GM21360 (cell line): Measurements from ENCODE around the gene WDR77.

ENCODE experiments used
- ATAC-seq: cut with Tn5 transposase; IDR thresholded peaks from one replicate; pipeline ENCODE4 v1.9.1; 2021; ENCODE audit warnings: mild to moderate bottlenecking, moderate library complexity; ENCODE audit not compliant: unreplicated experiment

The WDR77 gene

DNA sequence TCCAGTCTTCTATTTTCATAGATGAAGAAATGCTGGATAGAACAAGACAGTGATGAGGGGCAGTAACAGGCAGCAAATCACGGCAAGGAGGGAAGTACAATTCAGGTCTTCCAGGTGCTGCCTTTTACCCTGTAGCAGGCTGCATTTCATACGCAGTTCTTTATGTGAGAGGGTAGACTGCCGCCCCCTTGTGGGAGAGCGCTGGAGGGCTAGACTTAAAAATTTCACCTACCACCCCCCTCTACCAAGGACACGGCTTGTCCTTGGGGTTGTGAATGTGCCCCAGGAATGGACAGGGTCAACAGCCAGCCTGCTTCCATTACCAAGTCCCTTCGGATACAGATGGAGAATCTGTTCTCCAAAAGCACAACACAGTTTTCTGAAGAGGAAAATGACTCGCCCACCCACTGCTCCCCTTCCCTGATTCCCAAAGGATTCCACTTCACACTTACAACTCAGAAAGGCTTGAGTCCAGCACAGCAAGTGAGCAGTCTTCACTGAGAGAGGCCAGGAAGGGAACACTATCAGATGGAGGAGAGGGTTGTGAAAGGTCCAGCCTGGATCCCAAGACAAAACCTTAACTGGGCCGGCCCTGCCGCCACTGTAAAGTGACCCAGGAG is 7.4 kb downstream of the WDR77 start:
- ATAC-seq: no peak

DNA sequence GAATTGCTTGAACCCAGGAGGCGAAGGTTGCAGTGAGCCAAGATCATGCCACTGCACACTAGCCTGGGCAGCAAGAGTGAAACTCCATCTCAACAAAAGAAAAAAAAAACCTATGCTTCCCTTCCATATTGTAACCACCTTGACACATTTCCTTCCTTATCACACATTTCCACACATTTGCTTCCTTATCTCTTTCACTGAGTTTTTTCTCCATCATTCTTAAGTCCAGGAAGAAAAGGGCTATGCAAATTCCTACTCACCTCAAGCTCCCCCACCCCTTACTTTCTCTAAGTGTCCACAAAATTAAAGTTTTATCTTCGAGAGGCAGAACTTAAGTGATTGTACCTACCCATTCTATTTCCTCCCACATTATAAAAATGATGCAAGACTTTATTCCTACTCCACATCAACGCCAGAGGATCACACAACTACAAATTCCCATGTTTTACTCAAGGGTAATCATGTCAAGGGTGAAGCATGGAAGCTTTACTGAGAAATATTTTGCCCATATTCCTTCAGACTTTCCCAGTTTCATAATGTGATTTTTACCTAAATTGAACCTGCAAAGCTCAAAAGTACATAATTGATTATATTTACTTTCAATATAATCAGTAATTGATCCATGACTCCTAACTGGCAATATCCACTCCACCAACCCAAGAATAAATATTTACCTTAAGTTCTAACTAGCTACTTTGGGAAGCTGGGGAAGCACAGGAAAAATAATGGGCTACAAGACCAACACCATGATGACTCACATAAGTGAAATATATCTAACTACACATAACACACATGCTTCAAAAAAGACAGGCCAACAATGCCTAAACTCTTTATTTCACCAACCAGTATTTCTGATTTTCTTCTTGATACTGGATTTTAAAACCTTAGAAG is 9.3 kb downstream of the WDR77 start:
- ATAC-seq: no peak

DNA sequence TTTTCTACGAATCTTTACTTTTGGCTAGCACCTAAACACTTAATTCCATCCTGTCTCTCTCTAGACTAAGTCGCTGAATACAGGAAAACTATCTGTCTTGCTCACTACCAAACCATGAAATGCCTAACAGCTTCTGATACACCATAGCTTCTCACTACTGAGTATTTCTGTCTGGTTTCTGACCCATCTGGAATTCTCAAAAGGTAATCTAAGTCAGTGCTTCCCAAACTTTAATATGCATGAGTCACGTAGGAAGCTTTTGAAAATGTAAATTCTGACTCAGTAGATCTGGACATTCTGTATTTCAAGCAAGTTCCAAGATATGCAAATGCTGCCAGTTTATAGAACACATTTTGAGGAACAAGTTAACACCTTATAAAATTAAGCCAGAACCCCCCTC is 12.3 kb downstream of the WDR77 start:
- no peak for ATAC-seq

DNA sequence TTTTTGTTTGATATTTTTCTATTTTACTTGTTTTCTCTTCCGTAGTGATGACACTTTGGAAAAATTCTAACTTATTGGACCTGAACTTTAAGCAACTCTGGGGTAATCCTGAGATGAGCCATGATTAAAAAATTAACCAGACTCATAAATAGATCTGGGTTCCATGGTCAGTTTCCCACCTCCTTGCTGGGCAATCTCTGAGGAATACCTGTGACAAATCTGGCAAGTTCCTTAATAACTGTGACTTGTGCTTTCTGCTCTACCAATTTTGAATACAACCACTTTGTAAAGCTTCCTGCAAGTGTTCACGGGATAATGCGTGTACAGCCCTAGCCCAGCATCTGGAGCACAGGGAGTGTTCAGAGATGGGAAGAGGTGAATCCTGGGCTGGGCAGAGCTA is 24.8 kb downstream of the WDR77 start:
- no peak for ATAC-seq

DNA sequence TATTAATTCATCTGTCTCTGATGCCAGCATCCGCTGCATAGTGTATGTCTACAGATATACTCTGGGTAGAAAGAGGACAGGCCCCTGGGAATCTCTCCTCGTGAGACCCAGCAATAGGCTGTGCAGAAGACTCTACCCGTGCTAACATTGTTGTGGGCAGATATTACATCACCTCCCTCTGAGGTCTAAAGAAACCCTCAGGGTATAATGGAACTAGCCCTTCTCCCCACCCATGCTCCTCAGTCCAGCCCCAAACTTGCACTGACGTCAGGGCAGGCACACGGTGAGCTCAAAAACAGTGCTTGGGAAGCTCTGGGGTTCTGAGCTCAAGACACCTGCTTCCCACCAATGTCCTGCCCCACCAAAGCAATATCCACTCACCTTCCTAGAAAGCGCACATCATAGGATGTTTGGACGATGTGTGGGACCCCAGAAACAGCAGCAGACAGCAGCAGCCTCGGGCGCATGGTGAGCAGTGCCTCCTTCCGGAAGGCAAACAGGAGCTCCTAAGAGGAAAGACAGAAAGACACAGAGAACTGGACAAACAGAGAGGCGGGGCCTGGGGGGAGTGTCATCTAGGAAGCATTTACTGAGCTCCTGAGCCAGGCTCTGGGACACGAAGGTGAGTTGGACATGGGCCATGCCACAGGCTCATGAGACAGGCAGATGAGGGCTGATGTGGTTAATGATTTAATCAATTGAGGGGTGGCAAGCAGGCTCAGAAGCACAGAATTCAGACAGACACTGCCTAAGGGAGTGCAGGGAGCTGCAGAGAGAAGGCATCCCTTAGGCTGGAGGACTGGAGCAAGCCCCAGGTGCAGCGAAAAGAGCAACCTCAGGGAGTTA is 26.3 kb downstream of the WDR77 start:
- no peak for ATAC-seq

DNA sequence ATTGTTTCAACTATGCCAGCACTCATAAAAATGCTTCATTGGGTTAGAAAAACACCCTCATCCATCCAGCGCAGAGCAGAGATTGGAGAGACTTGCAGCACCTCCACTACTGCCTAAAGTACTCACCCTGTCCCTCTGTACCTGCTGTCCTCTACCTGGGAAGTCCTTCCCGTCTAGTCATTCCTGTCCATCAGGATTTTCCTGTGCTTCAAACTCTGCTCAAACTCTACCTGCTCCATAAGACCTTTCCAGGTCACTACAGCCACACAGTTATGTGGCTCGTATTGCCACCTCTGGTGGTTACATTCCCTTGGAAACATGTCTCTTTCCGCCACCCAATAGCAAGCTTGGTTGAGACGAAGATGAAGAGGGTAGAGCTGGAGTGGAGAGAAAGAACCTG is 28.7 kb downstream of the WDR77 start:
- ATAC-seq: no peak

DNA sequence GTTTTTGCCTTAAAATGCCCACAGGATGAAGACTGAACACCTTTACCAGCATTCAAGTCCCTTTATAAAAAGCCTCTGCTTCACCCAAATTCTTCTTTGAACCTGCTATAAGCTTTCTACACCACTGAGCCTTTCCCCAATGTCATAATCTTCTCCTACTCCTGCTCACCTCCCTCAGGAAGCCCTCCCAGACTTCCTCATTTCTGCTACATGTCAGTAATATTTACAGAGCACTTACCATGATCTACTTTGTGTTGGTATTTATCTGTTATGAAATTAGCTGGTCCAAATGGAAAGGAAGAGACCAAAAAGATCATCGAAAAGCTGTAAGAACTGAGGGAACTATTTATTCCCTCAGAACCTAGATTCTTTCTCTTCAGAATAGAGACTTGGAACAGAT is 30.0 kb downstream of the WDR77 start:
- ATAC-seq: no peak

DNA sequence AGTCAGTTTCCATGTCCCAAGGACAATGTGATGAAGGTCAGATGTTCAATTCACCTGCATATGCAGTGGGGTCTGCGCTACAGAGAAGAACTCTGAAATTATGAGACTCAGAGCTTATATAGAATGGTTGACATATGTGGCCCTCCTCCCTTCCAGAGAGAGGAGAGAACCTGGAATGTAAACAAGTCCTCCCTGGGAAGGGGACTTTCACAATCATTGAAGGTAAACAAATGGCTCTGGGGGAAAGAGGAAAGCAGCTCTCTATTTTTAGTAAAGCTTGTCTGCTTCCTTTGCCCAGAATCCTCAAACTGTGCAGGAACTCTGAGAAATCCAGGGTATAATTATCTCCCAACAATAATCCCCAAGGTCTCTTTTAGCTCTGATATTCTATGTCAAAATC is 31.3 kb downstream of the WDR77 start:
- no peak for ATAC-seq

DNA sequence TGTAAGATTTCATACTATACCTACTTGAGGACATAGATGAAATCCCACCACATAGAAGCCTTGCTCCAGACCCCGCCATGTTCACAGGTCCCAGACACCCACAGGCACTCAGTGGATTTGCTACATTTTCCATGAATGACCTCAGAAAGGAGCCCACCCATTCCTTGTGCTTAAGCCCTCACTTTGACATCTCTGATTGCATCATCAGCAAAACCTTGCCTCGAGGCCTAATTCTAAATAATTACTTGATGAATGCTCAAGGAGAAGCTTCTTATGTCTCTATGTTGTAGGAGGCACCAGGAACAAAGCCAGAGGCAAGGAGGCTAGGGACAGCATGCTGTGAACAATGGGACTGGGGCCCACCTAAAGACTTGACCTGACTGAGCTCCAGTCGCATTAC is 33.6 kb downstream of the WDR77 start:
- ATAC-seq: no peak

DNA sequence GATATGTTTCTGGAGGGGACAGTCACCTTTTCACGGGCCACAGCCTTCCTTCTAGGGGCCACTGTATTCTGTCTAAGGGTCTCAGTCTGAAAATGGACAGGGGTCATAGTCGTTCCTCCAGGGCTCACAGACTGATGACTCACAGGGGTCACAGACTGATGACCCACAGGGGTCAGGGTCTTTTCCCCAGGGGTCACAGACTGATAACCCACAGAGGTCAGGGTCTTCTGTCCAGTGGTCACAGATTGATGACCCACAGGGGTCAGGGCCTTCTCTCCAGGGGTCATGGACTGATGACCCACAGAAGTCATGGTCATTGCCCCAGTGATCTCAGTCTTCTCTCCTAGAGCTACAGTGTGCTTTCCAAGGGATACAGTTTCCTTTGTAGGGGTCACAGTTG is 34.3 kb downstream of the WDR77 start:
- no peak for ATAC-seq

DNA sequence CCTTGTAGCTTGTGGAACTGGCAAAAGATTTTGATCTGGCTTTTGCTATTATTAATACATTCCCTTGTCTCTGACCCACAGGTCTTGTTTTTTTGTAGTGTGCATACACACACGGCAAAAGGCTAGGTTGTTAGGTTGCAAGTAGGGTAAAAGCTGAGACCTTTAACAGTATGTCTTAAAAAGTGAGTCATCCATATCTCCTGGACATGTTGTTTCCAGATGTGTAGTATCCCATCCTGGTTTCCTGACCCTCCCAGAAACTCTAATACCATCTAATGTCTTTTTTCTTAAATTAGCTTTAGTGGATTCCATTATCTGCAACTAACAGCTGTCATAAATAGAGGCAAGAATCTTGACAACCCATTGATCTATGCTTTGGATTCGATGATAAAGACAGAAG is 36.2 kb downstream of the WDR77 start:
- no peak for ATAC-seq

DNA sequence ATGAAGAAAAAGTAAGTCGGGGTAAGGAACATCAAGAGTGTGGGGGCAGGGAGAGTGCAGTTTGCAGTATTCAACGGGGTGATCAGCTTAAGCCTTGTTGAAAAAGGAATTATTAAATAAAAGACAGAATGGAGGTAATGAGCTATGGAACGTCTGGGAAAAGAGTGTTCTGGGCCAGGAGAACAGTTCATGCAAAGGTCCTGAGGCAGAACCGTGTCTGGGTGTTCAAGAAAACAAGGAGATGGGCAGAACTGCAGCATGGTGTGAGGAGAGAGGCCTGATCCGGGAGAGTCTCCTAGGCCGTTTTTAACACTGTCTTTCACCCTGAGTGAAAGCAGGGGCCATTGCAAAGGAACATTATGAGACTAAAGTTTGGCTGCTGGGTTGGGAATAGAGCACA is 41.8 kb downstream of the WDR77 start:
- ATAC-seq: no peak

DNA sequence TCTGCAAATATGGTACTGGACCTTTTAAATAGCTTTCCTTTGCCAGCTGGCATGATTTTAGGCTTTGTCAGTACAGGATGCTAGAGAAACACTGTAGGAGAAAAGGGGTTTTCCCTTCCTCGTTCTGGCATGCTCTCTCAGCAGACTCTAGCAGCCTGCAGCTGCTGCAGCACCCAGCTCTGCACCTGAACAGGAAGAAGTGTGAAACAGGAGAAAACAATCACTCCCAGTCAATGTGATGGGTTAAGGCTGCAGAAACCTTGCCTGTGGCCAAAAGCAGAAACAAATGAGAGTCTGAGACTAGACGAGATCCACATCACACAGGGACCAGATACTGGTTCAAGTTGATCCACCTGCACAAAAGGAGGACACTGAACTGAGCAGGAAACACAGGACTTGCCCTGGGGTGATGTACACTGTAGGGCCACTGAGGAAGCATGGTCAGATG is 42.7 kb downstream of the WDR77 start:
- no peak for ATAC-seq

DNA sequence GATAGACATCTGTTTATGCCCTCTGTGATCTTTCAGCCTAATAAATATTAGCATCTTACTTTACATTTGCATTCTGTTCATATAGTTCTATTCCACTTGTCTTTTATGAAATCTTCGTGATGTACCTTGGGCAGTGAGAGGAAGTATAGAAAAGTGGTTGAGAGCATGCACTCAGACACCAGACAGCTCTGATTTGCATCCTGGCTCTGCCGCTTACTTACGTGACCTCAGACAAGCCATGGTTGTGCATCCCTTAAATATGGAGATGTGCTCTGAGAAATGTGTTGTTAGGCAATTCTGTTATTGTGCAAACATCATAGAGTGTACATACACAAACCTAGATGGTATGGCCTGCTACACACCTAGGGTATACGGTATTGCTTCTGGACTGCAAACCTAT is 44.5 kb downstream of the WDR77 start:
- ATAC-seq: no peak

DNA sequence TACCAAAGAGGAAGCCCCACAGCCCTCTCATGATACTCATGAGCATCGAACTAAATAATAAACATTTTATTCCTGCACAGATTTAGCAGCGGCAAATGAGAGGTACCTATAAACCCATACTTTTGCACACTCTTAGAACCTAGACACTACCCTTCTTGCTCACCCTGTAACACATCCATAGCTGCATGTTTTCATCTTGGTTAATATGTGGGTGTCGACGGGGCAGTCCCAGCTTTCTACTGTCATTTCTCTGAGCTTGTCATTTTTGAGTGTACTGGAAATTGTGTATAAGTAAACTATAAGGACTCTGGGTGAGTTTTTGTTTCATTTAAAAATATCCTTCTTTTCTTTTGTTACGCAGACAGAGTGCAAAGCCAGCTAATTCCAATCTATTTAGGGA is 47.0 kb downstream of the WDR77 start:
- no peak for ATAC-seq

DNA sequence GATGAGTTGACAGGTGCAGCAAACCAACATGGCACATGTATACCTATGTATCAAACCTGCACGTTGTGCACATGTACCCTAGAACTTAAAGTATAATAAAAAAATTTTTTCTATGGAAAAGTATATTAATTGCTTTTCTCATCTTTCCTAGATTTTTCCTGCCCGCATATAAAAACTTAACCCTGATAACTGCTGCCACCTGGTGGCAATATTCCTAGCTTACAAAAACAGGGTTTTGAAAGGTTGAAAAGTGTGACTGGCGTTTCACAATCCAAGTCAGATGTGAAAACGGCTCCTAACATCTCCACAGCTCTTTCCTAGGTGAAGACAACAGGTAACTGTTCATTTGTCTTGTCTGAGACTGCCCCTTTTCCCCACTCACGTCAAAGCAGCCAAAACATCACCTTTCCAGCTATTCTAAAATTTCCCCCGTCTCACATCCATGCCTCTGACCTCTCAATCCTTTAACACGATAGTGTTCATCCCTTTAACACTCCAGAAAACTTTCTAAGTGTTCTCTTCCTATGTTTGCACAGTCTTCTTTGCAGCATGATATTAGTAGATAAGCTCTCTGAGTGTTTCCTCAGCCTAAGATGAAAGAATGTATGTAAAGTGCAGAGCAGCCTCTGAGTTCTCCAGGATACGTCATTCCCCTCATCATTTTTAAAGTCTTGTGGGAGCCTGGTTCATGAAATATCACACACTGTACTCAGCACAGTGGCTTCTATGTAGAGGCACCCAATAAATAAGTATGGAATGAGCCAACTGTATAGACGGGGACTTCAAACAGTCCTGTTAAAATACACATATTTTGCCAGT is 49.1 kb downstream of the WDR77 start:
- no peak for ATAC-seq

DNA sequence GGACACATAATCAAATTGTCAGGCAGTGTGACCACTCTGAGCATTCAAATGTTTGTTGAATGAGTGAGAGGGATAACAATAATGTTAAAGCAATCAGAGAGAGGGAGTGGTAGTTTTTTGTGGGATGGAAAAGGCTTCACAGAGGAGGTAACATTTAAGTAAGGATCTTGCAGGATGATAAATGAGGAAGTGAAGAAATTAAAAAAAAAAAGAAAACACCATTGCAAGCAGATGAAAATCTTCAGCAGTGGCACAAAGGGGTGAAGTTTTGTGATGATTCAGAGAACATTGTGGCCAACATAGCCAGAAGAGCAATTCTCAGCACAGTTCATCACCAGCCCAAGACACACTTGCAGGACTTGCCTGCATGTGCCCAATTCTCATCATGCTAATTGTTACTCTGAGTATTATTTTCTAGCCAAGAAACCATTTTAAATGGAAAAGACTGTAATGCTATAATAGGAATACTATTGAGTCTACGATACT is 56.6 kb downstream of the WDR77 start:
- no peak for ATAC-seq

DNA sequence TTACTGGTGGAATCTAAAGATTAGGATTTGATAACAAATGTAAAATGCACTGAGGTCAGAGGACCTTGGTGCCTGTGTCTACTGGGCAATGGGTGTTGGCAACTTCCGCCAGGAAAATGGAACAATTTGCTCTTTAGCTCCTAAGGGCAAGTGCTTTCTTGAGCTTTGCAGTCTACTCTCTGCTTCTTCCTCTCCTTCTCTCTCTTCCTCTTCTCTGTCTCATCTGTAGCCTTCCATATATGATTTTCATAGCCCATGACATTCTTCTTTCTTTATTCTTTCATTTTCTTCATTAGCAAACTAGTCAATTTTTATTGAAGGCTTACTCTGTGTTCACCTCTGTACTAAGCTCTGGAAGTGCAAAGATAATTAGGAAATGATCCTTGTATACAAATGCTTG is 57.0 kb downstream of the WDR77 start:
- ATAC-seq: no peak
